Measurements from ENCODE around the gene NPAT.

DNA sequence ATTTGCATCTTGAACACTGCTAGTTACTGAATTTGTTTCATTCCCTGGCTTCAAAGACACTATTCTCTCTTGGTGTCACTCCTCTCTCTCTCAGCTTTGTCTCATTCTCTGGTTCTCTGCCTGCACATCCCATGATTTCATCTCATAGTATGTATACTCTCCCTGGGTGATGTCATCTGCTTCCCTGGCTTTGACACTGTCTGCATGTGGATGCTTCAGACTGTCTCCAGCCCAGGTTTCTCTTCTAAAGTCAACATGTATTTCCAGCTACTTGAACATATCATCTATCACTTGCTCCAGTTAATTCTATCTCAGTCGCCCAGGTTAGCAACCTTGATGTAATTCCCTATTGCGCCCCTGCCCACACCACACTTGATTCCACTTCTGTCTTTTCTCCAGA, 110.4 kb downstream of the NPAT start:
- TF ChIP-seq, protein P1, sequence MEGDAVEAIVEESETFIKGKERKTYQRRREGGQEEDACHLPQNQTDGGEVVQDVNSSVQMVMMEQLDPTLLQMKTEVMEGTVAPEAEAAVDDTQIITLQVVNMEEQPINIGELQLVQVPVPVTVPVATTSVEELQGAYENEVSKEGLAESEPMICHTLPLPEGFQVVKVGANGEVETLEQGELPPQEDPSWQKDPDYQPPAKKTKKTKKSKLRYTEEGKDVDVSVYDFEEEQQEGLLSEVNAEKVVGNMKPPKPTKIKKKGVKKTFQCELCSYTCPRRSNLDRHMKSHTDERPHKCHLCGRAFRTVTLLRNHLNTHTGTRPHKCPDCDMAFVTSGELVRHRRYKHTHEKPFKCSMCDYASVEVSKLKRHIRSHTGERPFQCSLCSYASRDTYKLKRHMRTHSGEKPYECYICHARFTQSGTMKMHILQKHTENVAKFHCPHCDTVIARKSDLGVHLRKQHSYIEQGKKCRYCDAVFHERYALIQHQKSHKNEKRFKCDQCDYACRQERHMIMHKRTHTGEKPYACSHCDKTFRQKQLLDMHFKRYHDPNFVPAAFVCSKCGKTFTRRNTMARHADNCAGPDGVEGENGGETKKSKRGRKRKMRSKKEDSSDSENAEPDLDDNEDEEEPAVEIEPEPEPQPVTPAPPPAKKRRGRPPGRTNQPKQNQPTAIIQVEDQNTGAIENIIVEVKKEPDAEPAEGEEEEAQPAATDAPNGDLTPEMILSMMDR (IDR thresholded peaks at IDR 0.05; ENCODE audit: borderline replicate concordance, extremely low read depth, low read length, poor library complexity, severe bottlenecking), result no peak
- no peak for TF ChIP-seq EZH2 (IDR thresholded peaks at IDR 0.05; ENCODE audit: borderline replicate concordance, low read depth, low read length, severe bottlenecking)
